Uterus (tissue), 2 donors: ENCODE results near the gene CYP2W1.

Source experiments
- POLR2A ChIP-seq, 2 donors: fragments of 450-650 bp; IDR thresholded peaks; one replicate each; pipeline ENCODE4 v1.6.1; 2016; ENCODE audit warnings: antibody characterized with exemption in 2 of 2, mild to moderate bottlenecking in 1 of 2, moderate library complexity in 1 of 2
- TF ChIP-seq, protein P1 (sequence below), 4 experiments: fragments of 200-600 bp in 2 of 4; fragments of 450-650 bp in 2 of 4; sonication (generic) in 2 of 4; IDR thresholded peaks; one replicate each; pipeline ENCODE4 v1.5.1; 2016 to 2019; ENCODE audit warnings: antibody characterized with exemption in 4 of 4, mild to moderate bottlenecking in 2 of 4, moderate library complexity in 1 of 4

DNA sequence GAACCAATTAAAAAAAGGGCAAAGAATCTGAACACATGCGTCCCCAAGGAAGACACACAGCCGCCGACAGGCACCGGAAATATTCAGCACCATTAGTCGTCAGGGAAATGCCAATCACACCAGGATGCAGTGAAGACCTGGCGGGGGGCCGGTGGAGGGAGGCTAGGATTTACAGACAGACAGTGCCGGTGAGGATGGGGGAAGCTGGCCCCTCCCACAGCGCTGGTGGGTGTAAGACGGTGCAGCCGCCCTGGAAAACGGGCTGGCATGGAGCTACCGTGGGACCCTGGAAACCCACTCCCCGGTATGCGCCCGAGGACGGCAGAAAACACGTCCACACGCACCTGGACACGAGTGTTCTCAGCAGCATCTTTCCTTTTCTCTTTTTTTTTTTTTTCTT, 23.7 kb upstream of the CYP2W1 start:
- no peak for TF ChIP-seq POLR2A (IDR thresholded peaks at IDR 0.05)
- TF ChIP-seq, protein P1, sequence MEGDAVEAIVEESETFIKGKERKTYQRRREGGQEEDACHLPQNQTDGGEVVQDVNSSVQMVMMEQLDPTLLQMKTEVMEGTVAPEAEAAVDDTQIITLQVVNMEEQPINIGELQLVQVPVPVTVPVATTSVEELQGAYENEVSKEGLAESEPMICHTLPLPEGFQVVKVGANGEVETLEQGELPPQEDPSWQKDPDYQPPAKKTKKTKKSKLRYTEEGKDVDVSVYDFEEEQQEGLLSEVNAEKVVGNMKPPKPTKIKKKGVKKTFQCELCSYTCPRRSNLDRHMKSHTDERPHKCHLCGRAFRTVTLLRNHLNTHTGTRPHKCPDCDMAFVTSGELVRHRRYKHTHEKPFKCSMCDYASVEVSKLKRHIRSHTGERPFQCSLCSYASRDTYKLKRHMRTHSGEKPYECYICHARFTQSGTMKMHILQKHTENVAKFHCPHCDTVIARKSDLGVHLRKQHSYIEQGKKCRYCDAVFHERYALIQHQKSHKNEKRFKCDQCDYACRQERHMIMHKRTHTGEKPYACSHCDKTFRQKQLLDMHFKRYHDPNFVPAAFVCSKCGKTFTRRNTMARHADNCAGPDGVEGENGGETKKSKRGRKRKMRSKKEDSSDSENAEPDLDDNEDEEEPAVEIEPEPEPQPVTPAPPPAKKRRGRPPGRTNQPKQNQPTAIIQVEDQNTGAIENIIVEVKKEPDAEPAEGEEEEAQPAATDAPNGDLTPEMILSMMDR (IDR thresholded peaks at IDR 0.05), result no peak
